DMS153 (cell line): ENCODE measurements around the gene KCNH3.

ENCODE experiments used
- DNase-seq: peaks from one replicate; lab custom pipeline; 2025; lab: John Stamatoyannopoulos, UW

KCNH3 gene

GRCh38 chr12:49547090-49547690 is 8.4 kb downstream of the KCNH3 start:
- DNase-seq: no peak

GRCh38 chr12:49548481-49548821 is 9.6 kb downstream of the KCNH3 start:
- no peak for DNase-seq

GRCh38 chr12:49548822-49549648 is 10.2 kb downstream of the KCNH3 start:
- peak; percentile 13 for DNase-seq

- peak; percentile 79 for DNase-seq
Observed at GRCh38 chr12:49549735-49550692, 11.2 kb downstream of the KCNH3 start.

GRCh38 chr12:49550693-49551252 is 11.9 kb downstream of the KCNH3 start:
- no peak for DNase-seq

- no peak for DNase-seq
Observed at GRCh38 chr12:49552014-49552413, 13.2 kb downstream of the KCNH3 start.

GRCh38 chr12:49552425-49552824 is 13.6 kb downstream of the KCNH3 start:
- no peak for DNase-seq

GRCh38 chr12:49552899-49553298 is 14.1 kb downstream of the KCNH3 start:
- no peak for DNase-seq

GRCh38 chr12:49553512-49554088 is 14.8 kb downstream of the KCNH3 start:
- peak; percentile 60 for DNase-seq

- DNase-seq: no peak
Observed at GRCh38 chr12:49554266-49554665, 15.4 kb downstream of the KCNH3 start.

GRCh38 chr12:49555631-49556390 is 17.0 kb downstream of the KCNH3 start:
- DNase-seq: no peak

GRCh38 chr12:49556391-49557186 is 17.8 kb downstream of the KCNH3 start:
- DNase-seq: no peak

- no peak for DNase-seq
Observed at GRCh38 chr12:49557187-49557916, 18.5 kb downstream of the KCNH3 start.

GRCh38 chr12:49557917-49558215 is 19.0 kb downstream of the KCNH3 start:
- DNase-seq: no peak

GRCh38 chr12:49558526-49558925 is 19.7 kb downstream of the KCNH3 start:
- DNase-seq: no peak

GRCh38 chr12:49559011-49559675 is 20.3 kb downstream of the KCNH3 start:
- DNase-seq: no peak

GRCh38 chr12:49560695-49561094 is 21.9 kb downstream of the KCNH3 start:
- no peak for DNase-seq

- no peak for DNase-seq
Observed at GRCh38 chr12:49562233-49562632, 23.4 kb downstream of the KCNH3 start.

GRCh38 chr12:49562831-49563230 is 24.0 kb downstream of the KCNH3 start:
- DNase-seq: no peak
